ENCODE data around the gene COL19A1. TPM values are rescaled to one million over a fixed set of nuclear protein-coding genes. Genes with fewer than 3 reads are reported as not detected.
"Not testable (repeated sequence)": the region's sequence is repeated elsewhere in the genome, so short reads cannot be mapped to it uniquely, and the experiment has no call there.

COL19A1 gene
- total RNA-seq, 2 experiments from 2014 or later: not detected

- ATAC-seq (no peak), DNase-seq (no peak)
- H3K9me3 Mint-ChIP-seq (ENCODE audit: insufficient read depth): no peaks in the 10 kb centered on the region
- H3K4me1 Mint-ChIP-seq (ENCODE audit: low read depth): no peaks in the 10 kb centered on the region
- POLR2A ChIA-PET: no interaction called here
- no peaks in the 10 kb centered on the region for H3K27me3 Mint-ChIP-seq (ENCODE audit: low read depth)
- no peak overlapping the region for H3K27ac Mint-ChIP-seq
- H3K36me3 Mint-ChIP-seq (ENCODE audit: low read depth): no peaks in the 10 kb centered on the region
- CTCF ChIA-PET: no interaction called here
- no peak overlapping the region for H3K4me3 Mint-ChIP-seq
These were observed 118.2 kb downstream of the COL19A1 start for GRCh38 chr6:69984506-69984905.

DNA sequence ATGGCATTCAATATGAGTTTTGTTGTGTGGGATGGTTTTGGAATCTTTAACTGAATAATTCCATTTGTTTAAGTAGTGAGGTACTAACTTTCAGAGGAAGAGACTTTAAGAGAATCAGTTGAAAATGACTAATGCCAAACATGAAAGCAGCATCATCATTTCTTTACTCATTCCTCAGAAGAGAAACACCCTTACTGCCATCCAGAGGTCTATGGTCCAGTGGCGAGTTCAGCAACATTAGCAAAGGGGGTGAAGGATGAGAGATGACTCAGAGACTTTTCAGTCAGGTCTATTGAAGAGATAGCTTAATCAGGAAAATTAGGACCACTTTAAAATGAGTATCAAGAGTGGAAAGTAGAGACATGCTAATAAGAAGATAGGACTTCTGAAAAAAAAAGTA lies 118.8 kb downstream of the COL19A1 start:
- Mint-ChIP-seq H3K36me3 (ENCODE audit: low read depth) (no peaks in the 10 kb centered on the region), H3K4me1 (ENCODE audit: low read depth) (no peaks in the 10 kb centered on the region), H3K9me3 (ENCODE audit: insufficient read depth) (no peaks in the 10 kb centered on the region), H3K27me3 (ENCODE audit: low read depth) (no peaks in the 10 kb centered on the region), H3K27ac (no peak overlapping the region), H3K4me3 (no peak overlapping the region)
- DNase-seq (no peak), ATAC-seq (no peak)
- ChIA-PET POLR2A (no interaction called here), CTCF (no interaction called here)

DNA sequence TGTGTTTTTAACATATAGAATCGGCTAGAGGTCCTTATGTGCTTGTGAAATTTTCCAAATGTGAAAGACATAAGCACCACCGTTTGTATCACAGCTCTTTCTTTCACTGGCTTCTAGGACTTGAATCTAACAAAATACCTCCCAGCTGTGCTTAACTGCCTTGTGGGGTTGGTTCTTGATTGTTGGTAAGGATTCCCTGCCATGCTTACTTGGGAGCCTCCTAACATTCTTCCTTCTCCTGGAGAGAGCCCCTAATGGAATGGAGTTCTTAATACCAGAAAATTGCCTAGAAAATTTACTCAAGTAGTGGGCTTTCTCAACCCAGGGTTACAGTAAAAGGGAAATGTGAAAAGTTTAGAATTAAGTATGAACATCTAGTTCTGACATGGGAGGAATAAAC lies 121.2 kb downstream of the COL19A1 start:
- no peaks in the 10 kb centered on the region for H3K36me3 Mint-ChIP-seq (ENCODE audit: low read depth)
- DNase-seq (no peak), ATAC-seq (no peak)
- no peaks in the 10 kb centered on the region for H3K9me3 Mint-ChIP-seq (ENCODE audit: insufficient read depth)
- peaks cover 5% of the 10 kb centered on the region for H3K27me3 Mint-ChIP-seq (ENCODE audit: low read depth)
- no peaks in the 10 kb centered on the region for H3K4me1 Mint-ChIP-seq (ENCODE audit: low read depth)
- ChIA-PET POLR2A (no interaction called here), CTCF (no interaction called here)
- no peak overlapping the region for H3K27ac Mint-ChIP-seq
- H3K4me3 Mint-ChIP-seq: no peak overlapping the region

GRCh38 chr6:69988458-69989126 lies 122.2 kb downstream of the COL19A1 start:
- Mint-ChIP-seq H3K9me3 (ENCODE audit: insufficient read depth) (no peaks in the 10 kb centered on the region), H3K4me3 (no peak overlapping the region), H3K4me1 (ENCODE audit: low read depth) (no peaks in the 10 kb centered on the region), H3K27ac (no peak overlapping the region), H3K36me3 (ENCODE audit: low read depth) (no peaks in the 10 kb centered on the region), H3K27me3 (ENCODE audit: low read depth) (peaks cover 7% of the 10 kb centered on the region)
- DNase-seq (no peak), ATAC-seq (no peak)
- CTCF ChIA-PET: no interaction called here
- POLR2A ChIA-PET: no interaction called here

DNA sequence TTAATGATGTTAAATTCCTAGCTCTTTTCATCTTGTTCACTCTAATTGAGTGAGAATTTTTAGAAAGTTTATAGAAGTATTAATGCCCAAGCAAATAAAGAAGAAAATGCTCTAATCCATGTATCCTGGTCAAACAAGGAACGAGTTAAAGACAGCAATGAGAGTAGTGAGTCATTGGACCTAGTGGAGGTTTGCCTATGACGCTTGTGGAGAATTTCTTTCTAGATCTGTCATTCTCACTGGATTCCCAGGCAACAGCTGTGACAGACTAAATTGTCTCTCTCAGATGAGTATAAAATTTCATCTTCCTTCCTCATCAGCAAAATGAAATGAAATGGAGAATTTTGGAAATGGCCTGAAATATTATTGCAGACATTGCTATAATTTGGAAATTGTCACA lies 127.9 kb downstream of the COL19A1 start:
- H3K27me3 Mint-ChIP-seq (ENCODE audit: low read depth): peaks cover 10% of the 10 kb centered on the region

DNA sequence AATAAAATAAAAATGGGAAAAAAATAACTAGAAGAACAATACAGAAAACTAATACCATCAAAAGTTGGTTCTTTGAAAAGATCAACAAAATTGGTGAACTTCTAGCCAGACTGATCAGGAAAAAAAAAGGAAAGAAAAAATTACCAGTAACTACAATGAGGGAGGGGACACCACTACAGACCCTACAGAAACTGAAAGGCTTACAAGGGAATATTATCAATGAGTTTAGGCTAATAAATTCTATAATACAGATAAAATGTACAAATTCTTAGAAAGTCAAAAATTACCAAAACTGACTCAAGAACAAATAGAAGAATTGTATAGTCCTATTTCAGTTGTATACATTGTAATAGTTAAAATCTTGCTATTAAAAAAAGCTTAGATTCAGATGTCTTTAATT lies 141.8 kb downstream of the COL19A1 start:
- ATAC-seq (no peak), DNase-seq (no peak)
- CTCF ChIA-PET: no interaction called here
- no peaks in the 10 kb centered on the region for H3K27me3 Mint-ChIP-seq (ENCODE audit: low read depth)
- H3K36me3 Mint-ChIP-seq (ENCODE audit: low read depth): no peaks in the 10 kb centered on the region
- H3K4me1 Mint-ChIP-seq (ENCODE audit: low read depth): no peaks in the 10 kb centered on the region
- H3K27ac Mint-ChIP-seq: no peak overlapping the region
- H3K4me3 Mint-ChIP-seq: no peak overlapping the region
- peaks cover 7% of the 10 kb centered on the region for H3K9me3 Mint-ChIP-seq (ENCODE audit: insufficient read depth)
- POLR2A ChIA-PET: no interaction called here

More for the DNA sequence above, 127.9 kb downstream of the COL19A1 start:
- no peaks in the 10 kb centered on the region for H3K36me3 Mint-ChIP-seq (ENCODE audit: low read depth)
- ChIA-PET POLR2A (no interaction called here), CTCF (no interaction called here)
- ATAC-seq (no peak), DNase-seq (no peak)
- no peak overlapping the region for H3K27ac Mint-ChIP-seq
- no peaks in the 10 kb centered on the region for H3K4me1 Mint-ChIP-seq (ENCODE audit: low read depth)
- no peak overlapping the region for H3K4me3 Mint-ChIP-seq
- H3K9me3 Mint-ChIP-seq (ENCODE audit: insufficient read depth): no peaks in the 10 kb centered on the region

DNA sequence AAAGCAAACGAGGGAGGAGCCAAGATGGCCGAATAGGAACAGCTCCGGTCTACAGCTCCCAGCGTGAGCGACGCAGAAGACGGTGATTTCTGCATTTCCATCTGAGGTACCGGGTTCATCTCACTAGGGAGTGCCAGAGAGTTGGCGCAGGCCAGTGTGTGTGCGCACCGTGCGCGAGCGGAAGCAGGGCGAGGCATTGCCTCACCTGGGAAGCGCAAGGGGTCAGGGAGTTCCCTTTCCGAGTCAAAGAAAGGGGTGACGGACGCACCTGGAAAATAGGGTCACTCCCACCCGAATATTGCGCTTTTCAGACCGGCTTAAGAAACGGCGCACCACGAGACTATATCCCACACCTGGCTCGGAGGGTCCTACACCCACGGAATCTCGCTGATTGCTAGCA lies 144.0 kb downstream of the COL19A1 start:
- H3K9me3 Mint-ChIP-seq (ENCODE audit: insufficient read depth); CTCF ChIA-PET; H3K27ac Mint-ChIP-seq; H3K27me3 Mint-ChIP-seq (ENCODE audit: low read depth); H3K4me1 Mint-ChIP-seq (ENCODE audit: low read depth); POLR2A ChIA-PET; H3K4me3 Mint-ChIP-seq; DNase-seq; ATAC-seq; H3K36me3 Mint-ChIP-seq (ENCODE audit: low read depth): not testable (repeated sequence)

GRCh38 chr6:70023201-70023600 lies 156.8 kb downstream of the COL19A1 start:
- H3K36me3 Mint-ChIP-seq (ENCODE audit: low read depth); DNase-seq; CTCF ChIA-PET; H3K9me3 Mint-ChIP-seq (ENCODE audit: insufficient read depth); H3K27ac Mint-ChIP-seq; H3K4me1 Mint-ChIP-seq (ENCODE audit: low read depth); H3K27me3 Mint-ChIP-seq (ENCODE audit: low read depth); POLR2A ChIA-PET; ATAC-seq; H3K4me3 Mint-ChIP-seq: not testable (repeated sequence)

DNA sequence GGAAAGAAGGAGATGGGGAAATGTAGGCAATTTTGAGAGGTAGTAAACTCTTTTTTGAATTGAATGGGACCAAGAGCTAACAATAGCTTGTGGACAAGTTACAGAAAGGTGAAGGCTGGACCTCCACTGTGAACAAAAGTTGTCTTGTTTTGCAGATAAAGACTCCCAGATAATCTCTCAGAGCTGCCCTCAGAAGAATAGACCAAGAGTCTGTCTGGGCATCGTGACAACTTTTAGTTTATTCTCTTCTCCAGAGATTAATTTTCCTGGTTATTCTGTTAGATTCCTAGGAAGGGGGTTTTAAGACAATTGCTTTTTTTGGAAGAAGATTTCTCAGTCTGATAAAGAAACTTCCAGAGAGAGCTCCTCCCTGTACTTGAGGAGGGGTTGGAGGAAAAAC lies 161.9 kb downstream of the COL19A1 start:
- CTCF ChIA-PET: no interaction called here
- no peaks in the 10 kb centered on the region for H3K27me3 Mint-ChIP-seq (ENCODE audit: low read depth)
- H3K36me3 Mint-ChIP-seq (ENCODE audit: low read depth): no peaks in the 10 kb centered on the region
- no peak overlapping the region for H3K27ac Mint-ChIP-seq
- H3K4me3 Mint-ChIP-seq: no peak overlapping the region
- DNase-seq (no peak), ATAC-seq (no peak)
- no peaks in the 10 kb centered on the region for H3K9me3 Mint-ChIP-seq (ENCODE audit: insufficient read depth)
- POLR2A ChIA-PET: no interaction called here
- H3K4me1 Mint-ChIP-seq (ENCODE audit: low read depth): no peaks in the 10 kb centered on the region

DNA sequence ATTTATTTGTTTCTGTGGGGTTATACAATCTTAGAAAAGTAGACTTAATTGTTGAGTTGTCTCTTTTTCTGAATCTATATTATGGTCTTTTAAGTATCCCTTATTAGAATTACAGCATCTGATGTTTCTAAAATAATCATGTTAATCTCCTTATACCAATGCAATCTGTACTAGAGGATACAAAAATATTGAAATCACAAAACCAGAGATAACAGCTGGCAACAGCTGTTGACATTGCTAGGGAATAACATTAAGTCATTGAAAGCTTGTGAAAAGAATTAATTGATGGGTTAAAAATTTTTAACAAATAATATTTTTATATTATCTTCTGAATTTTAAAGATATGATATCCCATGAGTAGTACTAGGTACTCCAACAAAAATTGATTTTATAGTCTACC lies 162.6 kb downstream of the COL19A1 start:
- H3K27ac Mint-ChIP-seq: no peak overlapping the region
- ChIA-PET POLR2A (no interaction called here), CTCF (no interaction called here)
- H3K36me3 Mint-ChIP-seq (ENCODE audit: low read depth): no peaks in the 10 kb centered on the region
- H3K9me3 Mint-ChIP-seq (ENCODE audit: insufficient read depth): no peaks in the 10 kb centered on the region
- no peak overlapping the region for H3K4me3 Mint-ChIP-seq
- DNase-seq (no peak), ATAC-seq (no peak)
- no peaks in the 10 kb centered on the region for H3K4me1 Mint-ChIP-seq (ENCODE audit: low read depth)
- no peaks in the 10 kb centered on the region for H3K27me3 Mint-ChIP-seq (ENCODE audit: low read depth)

GRCh38 chr6:70033781-70034180 lies 167.4 kb downstream of the COL19A1 start:
- ChIA-PET CTCF (no interaction called here), POLR2A (no interaction called here)
- Mint-ChIP-seq H3K27ac (no peak overlapping the region), H3K9me3 (ENCODE audit: insufficient read depth) (no peaks in the 10 kb centered on the region), H3K36me3 (ENCODE audit: low read depth) (no peaks in the 10 kb centered on the region), H3K4me3 (no peak overlapping the region), H3K27me3 (ENCODE audit: low read depth) (no peaks in the 10 kb centered on the region), H3K4me1 (ENCODE audit: low read depth) (no peaks in the 10 kb centered on the region)
- ATAC-seq (no peak), DNase-seq (no peak)

- ChIA-PET CTCF (no interaction called here), POLR2A (no interaction called here)
- no peaks in the 10 kb centered on the region for H3K9me3 Mint-ChIP-seq (ENCODE audit: insufficient read depth)
- no peaks in the 10 kb centered on the region for H3K36me3 Mint-ChIP-seq (ENCODE audit: low read depth)
- ATAC-seq (no peak), DNase-seq (no peak)
- H3K4me1 Mint-ChIP-seq (ENCODE audit: low read depth): no peaks in the 10 kb centered on the region
- H3K4me3 Mint-ChIP-seq: no peak overlapping the region
- no peak overlapping the region for H3K27ac Mint-ChIP-seq
- H3K27me3 Mint-ChIP-seq (ENCODE audit: low read depth): no peaks in the 10 kb centered on the region
These were observed 171.1 kb downstream of the COL19A1 start for GRCh38 chr6:70037445-70037844.

GRCh38 chr6:70040766-70041165 lies 174.4 kb downstream of the COL19A1 start:
- H3K9me3 Mint-ChIP-seq (ENCODE audit: insufficient read depth): no peaks in the 10 kb centered on the region
- no peak for ATAC-seq
- CTCF ChIA-PET: no interaction called here
- no peak overlapping the region for H3K27ac Mint-ChIP-seq
- no peak overlapping the region for H3K4me3 Mint-ChIP-seq
- H3K27me3 Mint-ChIP-seq (ENCODE audit: low read depth): no peaks in the 10 kb centered on the region
- no peaks in the 10 kb centered on the region for H3K4me1 Mint-ChIP-seq (ENCODE audit: low read depth)
- POLR2A ChIA-PET: interaction anchor here (0.6 kb wide), 1 partner anchor 245 kb away, joined by 4 read pairs; no protein-coding TSS in a partner anchor
- no peak for DNase-seq
- H3K36me3 Mint-ChIP-seq (ENCODE audit: low read depth): no peaks in the 10 kb centered on the region
